GM19025 (cell line): ENCODE results near the gene C5.

Experiments used
- ATAC-seq: cut with Tn5 transposase; IDR thresholded peaks from one replicate; pipeline ENCODE4 v1.9.1; 2021; ENCODE audit warnings: mild to moderate bottlenecking, low read depth, moderate library complexity; ENCODE audit not compliant: unreplicated experiment

Gene C5

GRCh38 chr9:120928015-120928482 lies 122.0 kb downstream of the C5 start:
- no peak for ATAC-seq

GRCh38 chr9:120927269-120928014 lies 122.6 kb downstream of the C5 start:
- ATAC-seq: no peak

GRCh38 chr9:120926397-120926928 lies 123.6 kb downstream of the C5 start, which contains the start of gene TRAF1:
TRAF1 (minus strand) TSS chr9:120926796; CDS start chr9:120926075, 721 bp downstream.
- ATAC-seq: no peak

GRCh38 chr9:120925535-120926396 lies 124.3 kb downstream of the C5 start:
- peak; percentile 46 for ATAC-seq

- ATAC-seq: no peak
These were observed 125.2 kb downstream of the C5 start for GRCh38 chr9:120924698-120925534.

- no peak for ATAC-seq
These were observed 126.3 kb downstream of the C5 start for GRCh38 chr9:120923620-120924328.

GRCh38 chr9:120922404-120923195 lies 127.5 kb downstream of the C5 start:
- no peak for ATAC-seq

- ATAC-seq: no peak
These were observed 128.4 kb downstream of the C5 start for GRCh38 chr9:120921661-120922181.

GRCh38 chr9:120920806-120921178 lies 129.3 kb downstream of the C5 start:
- no peak for ATAC-seq

GRCh38 chr9:120919843-120920805 lies 130.0 kb downstream of the C5 start:
- no peak for ATAC-seq

GRCh38 chr9:120918931-120919842 lies 130.9 kb downstream of the C5 start:
- ATAC-seq: no peak

GRCh38 chr9:120917929-120918762 lies 131.9 kb downstream of the C5 start:
- ATAC-seq: no peak

GRCh38 chr9:120916991-120917880 lies 132.8 kb downstream of the C5 start:
- ATAC-seq: no peak

- no peak for ATAC-seq
These were observed 133.5 kb downstream of the C5 start for GRCh38 chr9:120916588-120916987.
